ENCODE data around the gene RASAL3.
"Not testable (repeated sequence)": the region's sequence is repeated elsewhere in the genome, so short reads cannot be mapped to it uniquely, and the experiment has no call there.

RASAL3 gene

DNA sequence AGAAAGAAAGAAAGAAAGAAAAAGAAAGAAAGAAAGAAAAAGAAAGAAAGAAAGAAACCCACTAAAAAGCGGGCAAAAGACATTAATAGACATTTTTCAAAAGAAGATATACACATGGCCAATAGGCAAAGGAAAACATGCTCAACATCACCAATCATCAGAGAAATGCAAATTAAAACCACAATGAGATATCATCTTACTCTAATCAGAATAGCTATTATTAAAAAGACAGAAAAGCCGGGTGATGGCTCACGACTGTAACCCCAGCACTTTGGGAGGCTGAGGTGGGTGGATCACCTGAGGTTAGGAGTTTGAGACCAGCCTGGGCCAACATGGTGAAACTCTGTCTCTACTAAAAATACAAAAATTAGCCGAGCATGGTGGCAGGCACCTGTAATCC lies 9.5 kb upstream of the RASAL3 start:
- DNase-seq (ENCODE audit: low read depth), result not testable (repeated sequence)

- DNase-seq (ENCODE audit: low read depth), result no peak
Observed at GRCh38 chr19:15471639-15472101, 7.3 kb upstream of the RASAL3 start.

DNA sequence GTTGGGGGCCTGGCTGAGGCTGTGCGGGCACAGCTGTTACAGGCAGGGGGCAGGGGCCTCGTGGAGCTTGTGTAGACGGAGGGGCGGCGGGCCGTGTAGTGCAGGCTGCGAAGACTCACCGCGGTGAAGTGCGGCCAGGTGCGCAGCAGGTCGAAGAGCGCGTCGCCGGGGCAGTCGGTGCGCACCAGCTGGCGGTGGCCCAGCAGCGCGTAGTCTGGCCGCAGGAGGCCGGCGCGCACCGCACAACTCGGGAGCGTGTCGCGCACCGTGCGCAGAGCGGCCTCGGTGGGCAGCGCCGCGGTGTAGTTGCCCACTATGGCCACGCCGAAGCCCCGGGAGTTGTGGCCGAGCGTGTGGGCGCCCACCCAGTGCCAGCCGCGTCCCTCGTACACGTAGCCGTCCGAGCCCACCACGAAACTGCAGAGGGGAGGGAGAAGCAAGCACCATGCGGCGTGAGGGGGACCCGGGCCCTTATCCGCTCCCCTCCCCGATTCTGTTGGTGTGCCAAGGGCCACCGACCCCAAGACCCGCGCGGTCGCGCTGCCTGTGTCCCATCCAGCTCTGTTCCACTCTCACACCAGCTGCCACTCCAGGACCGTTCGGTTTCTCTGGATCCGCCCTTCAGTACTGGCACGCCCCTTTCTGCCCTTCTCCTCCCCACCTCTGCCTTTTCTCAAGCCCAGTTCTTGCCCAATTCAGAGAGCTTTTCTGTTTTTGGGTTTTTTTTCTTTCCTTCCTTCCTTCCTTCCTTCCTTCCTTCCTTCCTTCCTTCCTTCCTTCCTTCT lies 5.4 kb upstream of the RASAL3 start:
- no peak for DNase-seq (ENCODE audit: low read depth)

DNA sequence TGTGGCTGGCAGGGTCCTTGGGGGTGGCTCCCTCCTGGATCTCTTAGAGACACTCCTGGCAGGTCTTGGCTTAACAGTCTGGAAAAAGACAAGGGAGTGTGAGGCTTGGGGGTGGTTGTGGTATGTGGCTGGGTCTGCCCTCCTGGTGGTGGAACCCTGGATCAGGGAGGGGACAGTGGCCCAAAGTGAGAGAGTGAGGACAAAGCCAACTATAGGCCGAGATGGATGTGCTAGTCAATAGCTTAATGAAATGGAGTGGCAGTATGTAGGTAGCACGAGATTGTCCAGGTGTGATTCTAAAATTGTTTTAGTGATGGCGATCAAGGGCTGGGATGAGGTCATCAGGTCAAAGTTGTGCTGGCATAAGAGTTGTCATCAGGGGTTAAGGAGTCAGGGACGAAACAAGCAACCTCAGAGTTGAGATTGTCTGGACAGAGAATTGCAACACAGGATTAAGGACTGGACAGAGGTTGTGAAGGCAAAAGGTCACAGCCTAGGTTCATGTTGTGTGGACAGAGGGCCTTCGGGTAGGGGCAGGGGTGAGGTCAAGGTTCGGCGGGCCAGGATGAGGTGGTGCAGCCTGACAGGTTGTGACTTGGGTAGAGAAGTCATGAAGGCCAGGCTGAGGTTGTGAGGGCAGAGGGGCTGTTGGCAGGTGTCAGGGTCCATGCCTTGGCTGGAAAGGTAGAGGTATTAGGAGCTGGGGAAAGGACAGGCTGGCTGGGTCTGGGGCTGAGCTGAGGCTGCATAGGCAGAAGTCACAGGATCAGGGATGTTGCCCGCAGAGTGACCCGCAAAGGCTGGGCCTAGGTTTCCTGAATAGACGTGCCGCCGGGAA lies 4.5 kb upstream of the RASAL3 start:
- DNase-seq (ENCODE audit: low read depth), result no peak

- DNase-seq (ENCODE audit: low read depth), result no peak
Observed at GRCh38 chr19:15467734-15468214, 3.4 kb upstream of the RASAL3 start.

DNA sequence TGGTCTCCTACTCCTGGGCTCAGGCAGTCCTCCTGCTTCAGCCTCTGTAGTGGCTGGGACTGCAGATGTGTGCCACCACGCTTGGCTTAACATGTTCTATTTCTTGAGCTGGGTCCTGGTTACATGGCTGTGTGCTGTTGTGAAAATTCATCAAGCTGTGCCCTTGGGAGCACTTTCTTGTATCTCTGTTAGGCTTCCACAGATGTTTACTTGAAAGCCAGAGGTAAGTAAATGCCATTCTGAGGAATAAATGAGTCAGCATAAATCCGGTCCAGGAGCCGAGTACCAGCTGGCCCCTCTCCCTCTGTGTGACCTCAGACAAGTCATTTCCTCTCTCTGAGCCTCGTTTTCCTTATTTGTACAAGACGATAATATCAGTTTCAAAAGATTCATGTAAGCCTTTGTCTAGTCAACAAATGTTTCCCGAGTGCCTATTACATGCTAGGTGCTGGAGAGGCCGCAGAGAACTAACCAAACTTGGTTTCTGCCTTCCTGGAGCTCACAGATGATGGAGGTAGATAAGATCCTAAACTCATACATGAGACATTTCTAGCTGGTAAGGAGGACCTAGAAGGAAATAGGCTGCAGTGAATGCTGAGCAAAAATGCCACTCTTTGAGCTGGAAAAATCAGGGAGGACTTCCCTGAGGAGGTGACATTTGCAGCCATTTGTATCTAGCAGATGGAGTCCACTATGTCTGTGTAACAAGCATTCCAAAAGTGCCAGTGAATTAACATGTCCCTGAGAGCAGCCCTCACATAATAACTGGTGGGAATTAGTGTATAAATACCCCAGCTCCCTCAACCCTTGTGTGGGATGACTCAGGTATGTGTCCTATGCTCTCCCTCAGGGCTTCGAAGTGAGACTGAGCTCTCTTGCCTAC lies 2.7 kb upstream of the RASAL3 start:
- DNase-seq (ENCODE audit: low read depth), result peak; percentile 56

GRCh38 chr19:15463861-15464371 lies 428 bp downstream of the RASAL3 start:
- peak; percentile 58 for DNase-seq (ENCODE audit: low read depth)

GRCh38 chr19:15461694-15462093 lies 2.6 kb downstream of the RASAL3 start:
- no peak for DNase-seq (ENCODE audit: low read depth)

DNA sequence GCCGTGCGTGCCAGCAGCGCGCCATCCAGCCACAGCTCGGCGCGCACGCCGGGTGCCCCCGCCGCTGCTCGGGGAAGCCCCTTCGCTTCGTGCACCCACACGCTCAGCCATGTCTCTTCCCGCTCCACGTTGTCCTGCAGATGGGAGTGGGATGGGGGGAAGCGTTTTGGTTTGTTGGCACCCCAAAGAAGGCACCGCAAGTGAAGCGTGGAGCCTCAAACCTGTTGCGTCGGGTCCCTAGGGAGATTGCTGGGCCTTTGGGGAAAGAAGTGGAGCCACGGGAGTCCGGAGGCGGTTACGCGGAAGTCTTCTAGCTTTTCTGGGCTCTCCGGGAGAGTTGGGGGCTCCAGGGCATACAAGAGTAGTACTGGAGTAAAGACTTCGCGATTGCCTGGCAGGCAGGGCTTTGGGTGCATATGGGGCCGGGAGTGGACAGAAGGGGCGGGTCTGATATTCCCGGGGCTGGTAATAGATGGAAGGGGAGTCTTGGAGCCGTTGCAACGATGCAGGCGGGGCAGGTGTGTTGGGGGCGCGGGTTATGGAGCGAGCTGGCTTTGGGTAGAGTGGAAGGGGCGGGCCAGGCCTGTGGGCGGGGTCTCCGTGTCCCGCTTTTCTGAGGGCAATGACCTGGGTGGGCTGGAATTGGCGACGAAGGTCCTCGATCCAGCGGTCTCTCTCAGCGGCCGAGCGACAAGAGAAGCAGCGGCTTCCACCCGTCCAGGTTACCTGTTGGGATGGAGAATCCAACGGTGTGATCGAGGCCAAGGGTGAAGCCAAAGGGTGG lies 6.5 kb downstream of the RASAL3 start:
- DNase-seq (ENCODE audit: low read depth), result no peak

GRCh38 chr19:15456871-15457700 lies 7.3 kb downstream of the RASAL3 start:
- no peak for DNase-seq (ENCODE audit: low read depth)

DNA sequence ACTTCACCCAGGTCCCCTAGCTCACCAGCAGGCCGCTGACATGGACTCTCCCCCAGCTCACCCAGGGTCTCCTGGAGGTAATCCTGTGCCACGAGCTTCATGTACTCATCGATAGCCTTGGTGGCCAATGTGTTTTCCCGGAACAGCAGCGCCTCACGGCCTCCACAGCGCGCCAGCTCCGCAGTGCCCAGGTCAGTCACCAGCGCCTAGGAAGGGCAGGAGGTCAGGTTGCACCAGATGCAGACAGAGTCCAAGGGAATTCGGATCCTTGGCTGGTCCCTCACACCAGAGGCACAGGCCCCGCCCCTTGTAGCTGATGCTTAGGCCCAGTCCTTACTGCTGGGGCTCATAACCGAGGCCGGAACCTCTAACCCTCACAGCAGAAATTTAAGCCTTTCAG lies 7.9 kb downstream of the RASAL3 start:
- no peak for DNase-seq (ENCODE audit: low read depth)

- DNase-seq (ENCODE audit: low read depth), result no peak
Observed at GRCh38 chr19:15455996-15456395, 8.3 kb downstream of the RASAL3 start.

GRCh38 chr19:15453906-15454860 lies 10.2 kb downstream of the RASAL3 start:
- no peak for DNase-seq (ENCODE audit: low read depth)

GRCh38 chr19:15453091-15453578 lies 11.2 kb downstream of the RASAL3 start:
- no peak for DNase-seq (ENCODE audit: low read depth)

GRCh38 chr19:15452111-15453047 lies 12.0 kb downstream of the RASAL3 start:
- no peak for DNase-seq (ENCODE audit: low read depth)

DNA sequence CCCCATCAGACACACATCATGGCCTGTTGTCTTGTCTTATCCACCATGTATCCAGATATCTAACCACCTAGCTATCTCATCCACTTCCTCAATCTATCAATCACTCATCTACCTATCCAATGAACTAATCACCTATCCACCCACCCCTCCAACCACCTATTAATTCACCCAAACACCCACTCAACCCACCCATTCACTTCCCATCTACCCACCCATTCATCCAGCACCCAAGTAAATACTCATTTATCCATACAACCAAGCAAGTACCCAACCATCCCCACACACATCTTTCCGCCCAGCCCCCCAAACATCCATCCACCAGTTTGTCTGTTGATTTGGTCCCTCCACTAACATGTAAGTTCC lies 13.8 kb downstream of the RASAL3 start:
- no peak for DNase-seq (ENCODE audit: low read depth)
